NOMO-1 treated with DMSO at 0.1 percent for 48 hours (cell line): Measurements from ENCODE around the gene UXS1.

ENCODE experiments used
- DNase-seq: peaks from one replicate; lab custom pipeline; 2025; ENCODE audit not compliant: unreplicated experiment; lab: John Stamatoyannopoulos, UW

The UXS1 gene

DNA sequence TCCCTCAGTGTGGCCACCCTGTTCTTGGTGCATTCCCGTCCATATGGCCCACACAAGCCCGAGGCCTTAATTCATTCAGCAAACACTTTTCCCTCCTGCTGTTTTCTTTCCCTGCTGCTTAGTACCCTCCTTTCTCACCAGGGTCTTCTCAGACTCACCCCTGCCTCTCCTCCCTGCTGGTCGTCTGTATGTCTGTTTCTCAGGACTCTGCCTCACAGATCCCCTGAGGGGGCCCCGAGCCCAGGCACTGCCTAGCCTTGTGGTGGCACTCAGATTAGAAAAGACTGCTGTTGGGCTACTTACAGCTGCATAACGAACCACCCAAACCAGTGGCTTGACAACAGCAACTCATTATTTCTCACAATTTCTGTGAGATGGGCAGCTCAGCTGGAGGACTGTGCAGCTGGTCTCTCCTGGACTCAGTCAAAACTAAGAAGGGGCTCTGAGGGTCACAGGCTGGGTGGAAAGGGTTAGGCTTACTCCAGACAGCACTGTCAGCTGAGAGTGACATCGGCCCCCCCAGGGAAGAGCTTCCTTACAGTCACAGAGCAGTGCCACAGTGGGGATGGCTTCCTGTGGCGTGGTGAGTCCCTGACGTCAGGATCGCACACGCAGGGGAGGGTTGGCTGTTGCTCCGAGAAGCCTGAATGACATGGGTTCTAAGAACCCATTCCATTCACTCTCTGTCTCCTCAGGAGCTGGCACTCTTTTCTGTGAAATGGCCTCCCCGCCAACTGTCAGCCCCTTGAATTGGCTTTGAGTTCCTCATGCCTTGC is 139.0 kb downstream of the UXS1 start:
- DNase-seq = no peak

- no peak for DNase-seq
Measured at GRCh38 chr2:106054321-106054720, 139.8 kb downstream of the UXS1 start.

DNA sequence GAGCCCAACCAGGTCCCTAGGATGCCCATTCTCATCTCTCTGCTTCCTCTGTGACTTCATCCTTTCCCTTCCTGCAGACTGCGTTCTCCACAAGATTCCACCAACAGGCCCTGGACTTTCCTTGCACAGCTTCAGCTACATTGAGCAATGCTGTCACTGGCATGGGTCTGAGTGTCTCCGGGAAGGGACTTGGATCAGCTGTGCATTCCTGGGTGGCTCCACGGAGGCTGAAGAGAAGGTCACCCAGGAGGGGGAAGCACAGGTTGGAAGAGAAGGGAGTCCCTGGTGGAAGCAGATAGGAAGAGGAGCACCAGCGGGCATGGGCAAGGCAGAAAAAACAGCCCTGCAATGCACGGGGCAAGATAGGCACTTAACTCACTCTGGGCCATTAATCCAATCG is 140.5 kb downstream of the UXS1 start:
- DNase-seq = no peak

- no peak for DNase-seq
Measured at GRCh38 chr2:106053116-106053515, 141.0 kb downstream of the UXS1 start.

DNA sequence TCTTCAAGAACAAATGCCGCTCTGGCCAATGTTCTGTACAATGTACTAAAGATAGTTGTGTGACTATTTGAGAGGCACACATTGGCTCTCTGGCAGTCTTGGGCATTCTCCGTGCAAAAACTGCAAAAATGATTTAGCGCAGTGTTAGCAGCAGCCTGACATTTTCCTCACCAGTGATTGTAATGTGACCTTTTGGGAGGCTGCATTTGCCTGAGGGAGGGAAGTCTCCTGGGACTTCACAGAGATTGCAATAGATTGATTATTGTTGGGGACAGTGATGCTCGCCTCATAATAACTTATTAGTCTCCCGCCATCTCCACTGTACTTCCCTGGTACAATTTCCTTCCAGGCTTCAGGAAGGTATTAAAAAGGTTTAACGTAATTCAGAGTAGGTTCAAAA is 149.2 kb downstream of the UXS1 start:
- no peak for DNase-seq

DNA sequence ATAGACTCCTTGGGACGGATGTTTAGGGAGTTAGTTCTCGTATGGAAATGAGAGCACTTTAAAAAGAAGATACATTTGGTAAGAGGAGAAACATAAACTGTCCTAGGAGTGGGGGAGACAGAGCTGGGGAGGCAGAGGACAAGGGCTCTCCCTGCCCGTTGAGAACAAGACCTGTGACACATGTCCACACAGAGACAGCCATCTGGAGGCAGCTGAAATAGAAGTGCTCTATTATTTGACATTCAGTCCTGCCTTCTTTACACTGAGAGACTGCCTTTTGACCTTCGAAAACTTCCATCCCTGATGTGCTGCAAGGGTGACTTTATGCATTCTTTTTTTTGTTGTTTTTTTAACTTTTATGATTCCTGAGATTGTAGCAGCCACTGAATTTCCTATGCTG is 150.1 kb downstream of the UXS1 start:
- no peak for DNase-seq
